NCI-H526 treated with DMSO at 0.1 percent for 48 hours (cell line): ENCODE measurements around the gene FUT6.
"Not testable (repeated sequence)": the region's sequence is repeated elsewhere in the genome, so short reads cannot be mapped to it uniquely, and the experiment has no call there.

Experiments
- DNase-seq: peaks from one replicate; lab custom pipeline; 2025; lab: John Stamatoyannopoulos, UW

FUT6 gene

DNA sequence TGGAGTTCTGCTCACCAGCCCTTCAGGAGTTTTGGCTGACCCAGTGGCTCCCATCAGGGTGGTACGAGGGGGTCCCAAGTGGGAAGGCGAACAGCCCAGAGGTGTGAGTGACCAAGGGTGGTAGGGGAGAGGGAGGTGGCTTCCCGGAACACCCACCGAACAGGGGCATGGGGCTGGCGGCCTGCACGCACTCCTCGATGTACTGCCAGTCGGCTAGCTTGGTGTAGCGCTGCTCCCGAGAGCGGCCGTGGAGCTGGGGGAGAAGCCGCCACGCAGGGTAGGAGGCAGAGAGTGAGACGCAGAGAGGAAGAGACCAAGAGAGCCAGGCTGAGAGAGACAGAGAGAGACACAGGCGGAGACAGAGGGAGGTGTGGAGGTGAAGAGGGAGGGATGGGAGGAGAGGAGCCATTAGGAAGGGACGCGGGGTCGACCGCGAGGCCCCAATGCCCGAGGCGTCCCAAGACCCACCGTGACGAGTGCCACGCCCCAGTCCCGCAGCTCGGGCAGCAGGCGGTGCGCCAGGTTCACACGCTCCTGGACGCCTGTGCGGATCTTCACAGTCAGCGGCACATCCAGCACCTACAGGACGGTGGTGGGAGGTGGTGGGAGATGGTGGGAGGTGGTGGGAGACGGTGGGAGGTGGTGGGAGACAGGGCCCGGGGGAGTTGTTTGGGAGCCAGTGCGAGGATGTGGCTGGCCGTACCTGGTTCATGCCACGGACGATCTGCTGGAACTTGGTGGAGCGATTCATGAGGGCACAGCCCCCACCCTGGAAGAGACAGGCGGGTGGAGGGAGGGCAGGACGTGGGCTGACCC is 52.7 kb downstream of the FUT6 start:
- no peak for DNase-seq

GRCh38 chr19:5785423-5785822 is 54.1 kb downstream of the FUT6 start:
- no peak for DNase-seq

GRCh38 chr19:5784581-5785147 is 54.8 kb downstream of the FUT6 start, which contains the start of gene PRR22:
TSS of gene PRR22 (minus strand) at chr19:5784746. CDS start at chr19:5784660, 86 bp downstream.
- no peak for DNase-seq

GRCh38 chr19:5782945-5783919 is 56.3 kb downstream of the FUT6 start:
- no peak for DNase-seq

GRCh38 chr19:5782322-5782721 is 57.2 kb downstream of the FUT6 start:
- DNase-seq = no peak

DNA sequence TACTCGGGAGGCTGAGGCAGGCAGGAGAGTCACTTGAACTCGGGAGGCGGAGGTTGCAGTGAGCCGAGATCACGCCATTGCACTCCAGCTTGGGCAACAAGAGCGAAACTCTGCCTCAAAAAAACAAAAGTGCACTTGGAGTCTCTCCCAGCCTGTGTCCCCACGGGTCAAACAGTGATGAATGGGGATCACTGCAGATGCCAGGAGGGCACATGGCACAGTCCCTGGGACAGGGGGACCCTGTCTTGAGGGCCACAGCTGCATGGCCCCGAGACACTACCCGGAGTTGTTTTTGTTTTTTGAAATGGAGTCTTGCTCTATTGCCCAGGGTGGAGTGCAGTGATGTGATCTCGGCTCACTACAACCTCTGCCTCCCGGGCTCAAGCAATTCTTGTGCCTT is 58.6 kb downstream of the FUT6 start:
- DNase-seq = not testable (repeated sequence)
